K562 (cell line): Measurements from ENCODE around the gene DTD1.

Experiments used
- EZH2 ChIP-seq: IDR thresholded peaks from 2 replicates; pipeline ENCODE4 v1.6.1; 2012; ENCODE audit warnings: low read depth, mild to moderate bottlenecking, inconsistent platforms, low read length, borderline replicate concordance
- FIP1L1 ChIP-seq: fragments of 200-400 bp; formaldehyde crosslinking; IDR thresholded peaks from 2 replicates; pipeline ENCODE4 v1.6.1; 2018; ENCODE audit warnings: mild to moderate bottlenecking, low read depth, low read length; ENCODE audit not compliant: poor library complexity, severe bottlenecking
- PHB ChIP-seq: fragments of 250-450 bp; sonication (Bioruptor Pico); IDR thresholded peaks from 2 replicates; pipeline ENCODE4 v1.5.0; 2021
- POLR2A ChIP-seq: fragments of 450-650 bp; conservative IDR thresholded peaks from 2 replicates; pipeline ENCODE4 v1.6.1; 2016
- SP2 ChIP-seq: IDR thresholded peaks from 2 replicates; pipeline ENCODE4 v1.6.1; 2011; ENCODE audit warnings: mild to moderate bottlenecking, low read depth, low read length, moderate library complexity; ENCODE audit not compliant: poor library complexity, severe bottlenecking; ENCODE audit errors: extremely low read depth
- SRSF3 ChIP-seq: fragments of 200-400 bp; formaldehyde crosslinking; IDR thresholded peaks from 2 replicates; pipeline ENCODE4 v1.6.1; 2016; ENCODE audit warnings: mild to moderate bottlenecking, low read length, moderate library complexity; ENCODE audit not compliant: insufficient read depth
- ZNF445 ChIP-seq: fragments of 250-450 bp; sonication (Bioruptor Pico); IDR thresholded peaks from 2 replicates; pipeline ENCODE4 v1.4.0; 2020; ENCODE audit warnings: low read depth, mild to moderate bottlenecking, moderate library complexity
- ZNF707 ChIP-seq: fragments of 250-450 bp; sonication (Bioruptor Pico); conservative IDR thresholded peaks from 2 replicates; pipeline ENCODE4 v1.8.0; 2022; ENCODE audit warnings: inconsistent platforms, mild to moderate bottlenecking, moderate library complexity
- ZNF785 ChIP-seq: fragments of 250-450 bp; sonication (Bioruptor Pico); IDR thresholded peaks from 2 replicates; pipeline ENCODE4 v1.4.0; 2020; ENCODE audit warnings: mild to moderate bottlenecking
- TF ChIP-seq, protein P1 (sequence below): sonication (generic); formaldehyde crosslinking; IDR thresholded peaks from 2 replicates; pipeline ENCODE4 v1.8.1; 2022; ENCODE audit warnings: missing genetic modification reagents

DNA sequence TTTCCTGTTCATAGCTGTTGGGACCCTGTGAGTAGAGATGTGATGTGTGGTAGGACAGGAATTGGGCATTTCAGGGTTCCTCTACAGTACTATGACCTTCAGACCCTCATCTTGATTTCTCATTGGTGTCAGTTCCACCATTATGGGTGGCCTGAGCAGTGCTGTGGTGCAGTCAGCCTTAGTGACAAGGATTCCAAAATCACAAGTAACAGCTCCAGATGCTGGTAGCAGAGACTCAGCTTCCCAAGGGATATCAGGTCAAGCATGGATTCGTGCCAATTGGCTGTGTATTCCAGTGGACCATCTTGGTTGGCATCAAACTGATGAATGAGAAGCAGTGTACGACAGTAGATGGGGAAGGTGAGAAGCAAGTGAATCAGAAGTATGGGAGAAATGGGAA is 16.8 kb upstream of the DTD1 start:
- TF ChIP-seq ZNF445 (CRISPR knock-in tag) (no peak), ZNF707 (CRISPR knock-in tag) (no peak), ZNF785 (no peak), SP2 (no peak), EZH2 (no peak), PHB (CRISPR knock-in tag) (no peak), POLR2A (no peak), FIP1L1 (no peak), SRSF3 (no peak)
- TF ChIP-seq, protein P1, sequence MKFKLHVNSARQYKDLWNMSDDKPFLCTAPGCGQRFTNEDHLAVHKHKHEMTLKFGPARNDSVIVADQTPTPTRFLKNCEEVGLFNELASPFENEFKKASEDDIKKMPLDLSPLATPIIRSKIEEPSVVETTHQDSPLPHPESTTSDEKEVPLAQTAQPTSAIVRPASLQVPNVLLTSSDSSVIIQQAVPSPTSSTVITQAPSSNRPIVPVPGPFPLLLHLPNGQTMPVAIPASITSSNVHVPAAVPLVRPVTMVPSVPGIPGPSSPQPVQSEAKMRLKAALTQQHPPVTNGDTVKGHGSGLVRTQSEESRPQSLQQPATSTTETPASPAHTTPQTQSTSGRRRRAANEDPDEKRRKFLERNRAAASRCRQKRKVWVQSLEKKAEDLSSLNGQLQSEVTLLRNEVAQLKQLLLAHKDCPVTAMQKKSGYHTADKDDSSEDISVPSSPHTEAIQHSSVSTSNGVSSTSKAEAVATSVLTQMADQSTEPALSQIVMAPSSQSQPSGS (CRISPR knock-in tag): no peak
